ENCODE data around the gene PRRT1.
"Not testable (repeated sequence)": the region's sequence is repeated elsewhere in the genome, so short reads cannot be mapped to it uniquely, and the experiment has no call there.

The PRRT1 gene

DNA sequence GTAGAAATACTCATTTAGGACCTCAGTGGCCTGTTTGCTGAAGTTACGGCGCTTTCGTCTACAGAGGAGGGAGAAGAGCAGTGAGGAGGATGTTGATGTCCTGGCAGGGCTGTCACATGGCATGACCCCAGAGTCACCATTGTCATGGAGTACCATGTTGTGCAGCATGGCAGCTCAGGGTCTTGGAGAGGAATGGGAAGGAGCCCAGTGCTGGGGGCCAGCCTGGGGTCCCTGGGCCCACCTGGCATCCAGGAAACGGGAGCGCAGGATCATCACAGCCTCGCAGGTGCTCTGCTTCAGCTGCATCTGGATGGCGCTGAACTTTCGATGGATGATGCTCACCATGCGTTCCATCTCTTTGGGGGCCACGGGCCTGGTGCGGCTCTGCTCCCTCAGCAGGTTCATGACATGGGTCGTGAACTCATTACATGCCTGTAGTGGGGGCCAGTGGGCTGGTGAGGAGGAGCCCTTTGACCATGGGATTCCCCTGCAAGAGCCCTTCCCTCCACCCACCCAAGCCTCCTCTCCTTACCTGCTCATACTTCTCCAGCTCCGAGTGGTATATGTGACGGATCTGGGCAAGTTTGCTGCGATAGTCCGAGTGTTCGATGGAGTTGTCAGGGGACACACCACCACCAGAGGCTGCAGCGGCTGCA, 36.1 kb upstream of the PRRT1 start:
- not testable (repeated sequence) for DNase-seq

GRCh38 chr6:32187009-32187709, 35.4 kb upstream of the PRRT1 start:
- no peak for DNase-seq

GRCh38 chr6:32186151-32186840, 34.6 kb upstream of the PRRT1 start:
- DNase-seq, result not testable (repeated sequence)

- not testable (repeated sequence) for DNase-seq
Measured at GRCh38 chr6:32185681-32186131, 34.0 kb upstream of the PRRT1 start.

GRCh38 chr6:32184084-32184640, 32.4 kb upstream of the PRRT1 start, which contains the start of gene AGER:
Gene AGER (minus strand): TSS chr6:32184253. CDS start chr6:32184222, 31 bp downstream.
- DNase-seq, result no peak

DNA sequence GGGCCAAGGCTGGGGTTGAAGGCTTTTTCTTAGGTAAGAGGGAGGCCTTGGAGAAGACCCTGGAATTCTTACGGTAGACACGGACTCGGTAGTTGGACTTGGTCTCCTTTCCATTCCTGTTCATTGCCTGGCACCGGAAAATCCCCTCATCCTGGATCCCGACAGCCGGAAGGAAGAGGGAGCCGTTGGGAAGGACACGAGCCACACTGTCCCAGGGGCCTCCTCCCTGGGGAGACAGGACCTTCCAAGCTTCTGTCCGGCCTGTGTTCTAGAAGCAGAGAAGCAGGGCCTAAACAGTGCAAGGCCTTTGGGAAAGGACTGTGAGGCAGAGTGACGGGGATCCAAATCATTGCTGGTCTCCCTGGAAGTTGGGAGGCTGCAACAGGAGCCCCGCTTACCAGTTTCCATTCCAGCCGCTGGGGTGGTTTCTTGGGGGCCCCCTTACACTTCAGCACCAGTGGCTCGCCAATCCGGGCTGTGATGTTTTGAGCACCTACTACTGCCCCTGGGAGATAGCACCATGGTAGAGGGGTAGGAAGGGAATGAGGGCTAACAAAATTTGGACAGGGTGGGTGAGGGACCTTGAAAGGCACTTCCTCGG, 31.8 kb upstream of the PRRT1 start:
- DNase-seq, result no peak

DNA sequence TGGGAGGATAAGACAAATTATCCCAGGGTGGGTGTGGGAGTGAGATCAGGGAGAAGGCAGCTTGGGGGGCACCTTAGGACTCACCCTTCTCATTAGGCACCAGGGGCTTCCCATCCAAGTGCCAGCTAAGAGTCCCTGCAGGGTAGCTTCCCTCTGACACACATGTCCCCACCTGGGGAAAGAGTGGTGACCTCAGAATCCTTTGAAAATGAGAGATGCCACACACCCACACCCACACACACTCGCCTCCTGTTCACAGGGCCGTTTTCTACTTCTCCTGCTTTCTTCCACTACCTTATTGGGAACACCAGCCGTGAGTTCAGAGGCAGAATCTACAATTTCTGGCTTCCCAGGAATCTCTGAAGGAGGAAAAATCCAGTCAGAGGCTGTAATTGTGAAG, 31.3 kb upstream of the PRRT1 start:
- DNase-seq, result no peak

DNA sequence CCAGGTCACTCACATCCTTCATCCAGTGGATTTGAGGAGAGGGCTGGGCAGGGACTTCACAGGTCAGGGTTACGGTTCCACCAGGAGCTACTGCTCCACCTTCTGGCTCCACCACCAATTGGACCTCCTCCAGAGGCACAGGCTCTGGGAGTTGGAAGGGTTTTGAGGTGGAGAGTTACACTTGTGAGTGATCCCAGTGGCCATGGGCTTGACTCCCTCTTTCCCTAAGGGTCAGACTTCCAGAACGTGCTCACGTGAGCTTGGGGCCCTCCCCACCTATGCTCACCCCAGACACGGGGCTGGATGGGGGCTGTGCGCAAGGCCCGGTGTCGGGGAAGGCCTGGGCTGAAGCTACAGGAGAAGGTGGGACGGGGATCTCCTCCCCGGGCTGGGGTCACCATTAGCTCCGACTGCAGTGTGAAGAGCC, 30.8 kb upstream of the PRRT1 start:
- DNase-seq, result no peak

GRCh38 chr6:32181915-32182529, 30.3 kb upstream of the PRRT1 start:
- DNase-seq, result no peak

DNA sequence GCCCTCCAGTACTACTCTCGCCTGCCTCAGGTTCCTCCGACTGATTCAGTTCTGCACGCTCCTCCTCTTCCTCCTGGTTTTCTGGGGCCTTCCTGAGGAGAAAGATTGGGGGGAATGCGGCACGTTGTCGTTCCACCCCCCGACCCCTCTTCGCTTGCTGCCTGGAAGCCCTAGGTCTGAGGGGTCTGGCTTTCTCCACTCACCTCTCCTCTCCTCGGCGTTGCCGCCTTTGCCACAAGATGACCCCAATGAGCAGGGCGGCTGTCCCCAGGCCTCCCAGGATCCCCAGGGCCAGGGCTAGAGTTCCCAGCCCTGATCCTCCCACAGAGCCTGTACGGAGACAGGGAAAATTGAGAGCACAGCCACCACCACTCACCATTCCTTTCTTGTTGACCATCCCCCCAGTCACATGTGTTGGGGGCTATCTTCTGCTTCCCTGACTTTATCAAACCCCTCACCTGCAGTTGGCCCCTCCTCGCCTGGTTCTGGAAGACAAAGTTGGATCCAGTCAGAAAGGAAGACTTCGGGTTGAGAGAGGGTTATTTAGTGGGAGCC, 29.5 kb upstream of the PRRT1 start:
- no peak for DNase-seq

GRCh38 chr6:32179766-32180405, 28.1 kb upstream of the PRRT1 start:
- no peak for DNase-seq

DNA sequence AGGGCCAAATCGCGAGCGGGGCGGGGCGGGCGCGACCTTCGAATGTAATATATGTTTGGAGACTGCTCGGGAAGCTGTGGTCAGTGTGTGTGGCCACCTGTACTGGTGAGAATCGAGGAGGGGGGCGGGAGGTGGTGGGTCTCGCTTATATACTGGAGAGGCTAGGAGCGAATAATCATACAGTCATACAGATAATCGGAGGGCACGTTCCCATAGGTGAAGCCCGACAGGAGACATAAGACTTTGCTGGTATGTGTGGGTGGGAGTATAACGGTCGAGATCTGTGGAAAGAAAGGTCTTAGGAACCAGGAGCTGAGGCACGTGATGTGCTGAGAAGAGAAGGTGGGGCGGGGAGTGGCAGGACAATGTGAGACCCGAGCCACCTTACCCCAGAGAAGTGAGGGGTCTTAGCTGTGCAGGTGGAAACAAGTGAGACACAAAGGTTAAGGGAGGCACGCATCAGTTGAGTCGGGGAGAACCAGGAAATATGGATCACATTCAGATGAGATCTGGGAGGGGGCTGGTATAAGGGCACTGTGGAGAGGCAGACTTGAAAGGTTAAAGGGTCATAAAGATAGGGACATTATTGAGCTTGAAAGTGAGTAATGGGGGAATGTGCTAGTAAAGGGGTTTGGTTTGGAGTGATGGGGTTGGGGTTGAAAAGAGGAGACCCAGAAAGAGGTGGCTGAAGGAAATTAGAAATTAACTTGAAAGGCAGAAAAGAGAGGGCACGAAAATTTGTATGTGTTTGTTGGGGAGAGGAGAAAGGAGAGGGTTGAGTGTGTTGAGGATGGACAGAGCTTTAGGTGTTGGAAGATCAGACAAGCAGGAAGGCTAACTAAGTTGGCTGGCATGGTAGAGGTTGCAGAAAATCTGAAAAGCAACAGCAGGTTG, 27.1 kb upstream of the PRRT1 start:
- no peak for DNase-seq

GRCh38 chr6:32177788-32178546, 26.2 kb upstream of the PRRT1 start, which contains the start of gene RNF5:
Gene RNF5 (plus strand): TSS chr6:32178405. CDS start chr6:32178512, 107 bp downstream.
- peak; percentile 100 for DNase-seq

GRCh38 chr6:32177183-32177787, 25.5 kb upstream of the PRRT1 start:
- DNase-seq, result peak; percentile 90

GRCh38 chr6:32176476-32177182, 24.9 kb upstream of the PRRT1 start:
- peak; percentile 54 for DNase-seq

GRCh38 chr6:32175711-32176475, 24.2 kb upstream of the PRRT1 start, which contains the start of gene AGPAT1:
Gene AGPAT1 (minus strand): TSS chr6:32176084. CDS start chr6:32171496, 4,588 bp downstream.
- peak; percentile 96 for DNase-seq

DNA sequence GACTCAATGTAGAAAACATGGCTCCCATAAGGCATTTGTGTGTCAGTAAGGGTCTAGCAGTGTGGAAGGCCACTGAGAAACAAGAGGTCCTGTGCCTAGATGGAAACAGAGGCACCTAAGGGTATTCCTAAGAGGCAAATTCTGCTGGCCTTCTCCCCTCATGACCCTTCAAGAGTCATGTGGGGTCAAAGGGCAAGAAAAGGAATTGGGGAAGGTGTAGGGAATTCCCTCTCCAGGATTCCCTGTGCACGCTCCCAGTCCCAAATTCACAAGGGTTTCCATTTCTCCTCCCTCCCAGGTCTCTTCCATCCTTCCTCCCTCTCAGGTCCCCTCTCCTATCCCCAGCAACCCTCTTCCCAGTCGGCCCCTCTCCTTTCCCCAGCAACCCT, 23.6 kb upstream of the PRRT1 start:
- no peak for DNase-seq

GRCh38 chr6:32174416-32174815, 22.7 kb upstream of the PRRT1 start:
- no peak for DNase-seq

Data from NCI-H748 treated with DMSO at 0.1 percent for 48 hours (cell line).